Esophagus squamous epithelium (tissue), 5 donors: Measurements from ENCODE around the gene ERC2. TPM values are rescaled to one million over a fixed set of nuclear protein-coding genes. Genes with fewer than 3 reads are reported as not detected.

ENCODE experiments used
- DNase-seq: peaks from one replicate; lab custom pipeline; 2025; lab: John Stamatoyannopoulos, UW
- H3K27ac ChIP-seq, 4 donors: fragments of 200-600 bp; sonication (generic); one replicate each; pipeline ENCODE4 v1.5.1; 2016 to 2019; ENCODE audit warnings: mild to moderate bottlenecking in 1 of 4
- H3K27me3 ChIP-seq, 4 donors: fragments of 200-600 bp; sonication (generic); 1 replicate in 3 of 4; 2 replicates in 1 of 4; pipeline versions ENCODE4 v1.5.1 to v1.6.0; 2017 to 2021; ENCODE audit warnings: antibody characterized with exemption in 1 of 4
- H3K36me3 ChIP-seq, 3 donors: fragments of 200-600 bp; sonication (generic); one replicate each; pipeline ENCODE4 v1.5.1; 2016 to 2019
- H3K4me1 ChIP-seq, 3 donors: fragments of 200-600 bp; sonication (generic); one replicate each; pipeline ENCODE4 v1.5.1; 2017 to 2019
- H3K4me3 ChIP-seq, 4 donors: fragments of 200-600 bp; sonication (generic); 1 replicate in 3 of 4; 2 replicates in 1 of 4; pipeline ENCODE4 v1.5.1; 2016 to 2019; ENCODE audit warnings: mild to moderate bottlenecking in 2 of 4, moderate library complexity in 1 of 4
- H3K9me3 ChIP-seq, 3 donors: fragments of 200-600 bp; sonication (generic); one replicate each; pipeline ENCODE4 v1.5.1; 2016 to 2019
- CTCF ChIP-seq, 6 experiments: fragments of 450-650 bp in 4 of 6; fragments of 200-600 bp in 2 of 6; sonication (generic) in 2 of 6; IDR thresholded peaks; one replicate each; pipeline ENCODE4 v1.5.1; 2016 to 2019; ENCODE audit warnings: antibody characterized with exemption in 6 of 6, mild to moderate bottlenecking in 4 of 6, moderate library complexity in 4 of 6
- POLR2A ChIP-seq, 4 donors: fragments of 450-650 bp; IDR thresholded peaks; one replicate each; pipeline ENCODE4 v1.6.1; 2017; ENCODE audit warnings: antibody characterized with exemption in 4 of 4, mild to moderate bottlenecking in 4 of 4, moderate library complexity in 3 of 4
- WGBS, 2 donors: methylation state at CpG; one replicate each; pipeline ENCODE4 v1.1.5; 2018; 5-methylcytosine and 5-hydroxymethylcytosine counted together
- intact Hi-C: fragments of 100-400 bp; cut with DNase I; formaldehyde crosslinking; loops from one replicate; pipeline ENCODE4 v1.15.0; 2022
- total RNA-seq, 4 donors: library from RNA; depleted of rRNA; stranded (reverse); fragments of >200 nt; gene quantifications; one replicate each; pipeline ENCODE4 v1.1.0, GENCODE V29; 2016
- donor health status: DM: yes; HTN: yes; CAD: no.

ERC2 gene
- total RNA-seq, 4 donors from 2014 or later, result 0.12 to 1.9 (median 0.86) TPM

GRCh38 chr3:56324473-56324872, 143.8 kb downstream of the ERC2 start:
- no peak for DNase-seq
- intact Hi-C loops, result no loop called here
- Histone ChIP-seq H3K4me1 (no peaks in the 10 kb centered on the region), H3K9me3 (no peaks in the 10 kb centered on the region), H3K36me3 (no peaks in the 10 kb centered on the region), H3K27ac (no peak overlapping the region), H3K4me3 (no peak overlapping the region), H3K27me3 (no peaks in the 10 kb centered on the region)
- no peak for TF ChIP-seq POLR2A (IDR thresholded peaks at IDR 0.05)
- TF ChIP-seq CTCF (IDR thresholded peaks at IDR 0.05), result no peak
- 85% methylated on average over 2 to 3 of the region's 3 CpGs for WGBS, 2 donors

GRCh38 chr3:56323986-56324420, 144.3 kb downstream of the ERC2 start:
- TF ChIP-seq POLR2A (IDR thresholded peaks at IDR 0.05) (no peak), CTCF (IDR thresholded peaks at IDR 0.05) (no peak)
- DNase-seq, result no peak
- 48 to 50% methylated on average over 2 of the region's 2 CpGs for whole genome bisulfite sequencing, 2 donors
- no peak overlapping the region for H3K27ac ChIP-seq
- no peaks in the 10 kb centered on the region for H3K36me3 ChIP-seq
- H3K9me3 ChIP-seq, result no peaks in the 10 kb centered on the region
- H3K4me3 ChIP-seq, result no peak overlapping the region
- no peaks in the 10 kb centered on the region for H3K4me1 ChIP-seq
- no peaks in the 10 kb centered on the region for H3K27me3 ChIP-seq
- intact Hi-C loops, result no loop called here

GRCh38 chr3:56322862-56323261, 145.4 kb downstream of the ERC2 start:
- H3K9me3 ChIP-seq, result no peaks in the 10 kb centered on the region
- intact Hi-C loops, result no loop called here
- H3K27me3 ChIP-seq, result no peaks in the 10 kb centered on the region
- H3K36me3 ChIP-seq, result no peaks in the 10 kb centered on the region
- no peak for DNase-seq
- TF ChIP-seq POLR2A (IDR thresholded peaks at IDR 0.05), result no peak
- TF ChIP-seq CTCF (IDR thresholded peaks at IDR 0.05), result no peak
- 58 to 90% methylated on average over 2 of the region's 2 CpGs for WGBS, 2 donors
- no peaks in the 10 kb centered on the region for H3K4me1 ChIP-seq
- no peak overlapping the region for H3K4me3 ChIP-seq
- no peak overlapping the region for H3K27ac ChIP-seq

GRCh38 chr3:56321892-56322291, 146.4 kb downstream of the ERC2 start:
- no peaks in the 10 kb centered on the region for H3K27me3 ChIP-seq
- intact Hi-C loops, result no loop called here
- H3K4me3 ChIP-seq, result no peak overlapping the region
- H3K4me1 ChIP-seq, result no peaks in the 10 kb centered on the region
- H3K27ac ChIP-seq, result no peak overlapping the region
- H3K9me3 ChIP-seq, result no peaks in the 10 kb centered on the region
- no peak for DNase-seq
- WGBS, 2 donors, result 85 to 91% methylated on average over 2 of the region's 2 CpGs
- no peaks in the 10 kb centered on the region for H3K36me3 ChIP-seq
- TF ChIP-seq CTCF (IDR thresholded peaks at IDR 0.05) (no peak), POLR2A (IDR thresholded peaks at IDR 0.05) (no peak)

GRCh38 chr3:56321383-56321782, 146.9 kb downstream of the ERC2 start:
- 31 to 38% methylated on average over 1 of the region's 1 CpG for WGBS, 2 donors

More at GRCh38 chr3:56321383-56321782, 146.9 kb downstream of the ERC2 start:
- Histone ChIP-seq H3K36me3 (no peaks in the 10 kb centered on the region), H3K9me3 (no peaks in the 10 kb centered on the region), H3K27me3 (no peaks in the 10 kb centered on the region), H3K27ac (no peak overlapping the region), H3K4me1 (no peaks in the 10 kb centered on the region), H3K4me3 (no peak overlapping the region)
- no peak for TF ChIP-seq CTCF (IDR thresholded peaks at IDR 0.05)
- TF ChIP-seq POLR2A (IDR thresholded peaks at IDR 0.05), result no peak
- DNase-seq, result no peak
- intact Hi-C loops, result no loop called here
